ENCODE data around the gene CCDC57.

CCDC57 gene

DNA sequence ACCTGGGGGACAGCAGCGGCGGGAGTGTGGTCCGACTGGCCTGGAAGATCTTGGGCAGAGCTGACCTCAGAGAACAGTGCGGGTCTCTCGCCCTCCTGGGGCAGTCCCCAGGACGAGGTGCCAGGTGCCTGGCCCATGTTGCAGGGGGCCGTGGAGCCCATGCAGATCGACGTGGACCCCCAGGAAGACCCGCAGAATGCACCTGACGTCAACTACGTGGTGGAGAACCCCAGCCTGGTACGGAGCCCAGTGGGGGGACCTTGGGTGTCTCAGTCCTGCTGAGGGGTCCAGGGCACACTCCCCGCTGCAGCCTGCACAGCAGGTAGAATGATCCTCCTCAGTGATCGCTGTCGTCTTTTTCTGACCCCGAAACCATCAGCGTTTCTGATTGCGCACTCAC lies 159.5 kb downstream of the CCDC57 start:
- DNase-seq (ENCODE audit: low read depth in 1 of 2, low spot score in 1 of 2): no peak

DNA sequence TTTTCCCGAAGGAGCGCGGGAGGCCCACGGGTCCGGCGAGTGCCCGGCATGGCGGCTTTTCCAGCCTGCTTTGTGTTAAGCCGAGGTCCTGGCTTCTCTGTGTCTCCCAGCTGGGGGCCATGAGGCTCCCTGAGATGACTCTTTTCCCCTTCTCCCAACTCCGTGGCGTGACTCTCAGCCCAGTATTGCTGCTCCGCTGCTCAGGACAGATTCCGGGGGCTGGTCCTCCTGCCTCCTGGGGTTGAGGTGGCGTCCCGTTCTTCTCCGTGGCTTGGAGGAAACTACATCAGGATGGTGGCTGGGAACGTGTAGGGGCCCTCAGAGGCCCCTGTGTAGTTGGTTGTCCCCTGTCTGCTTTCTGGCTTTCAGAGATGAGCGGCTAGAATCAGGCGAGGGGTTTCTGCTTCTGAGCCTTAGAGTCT lies 160.0 kb downstream of the CCDC57 start:
- no peak for DNase-seq (ENCODE audit: low read depth in 1 of 2, low spot score in 1 of 2)

DNA sequence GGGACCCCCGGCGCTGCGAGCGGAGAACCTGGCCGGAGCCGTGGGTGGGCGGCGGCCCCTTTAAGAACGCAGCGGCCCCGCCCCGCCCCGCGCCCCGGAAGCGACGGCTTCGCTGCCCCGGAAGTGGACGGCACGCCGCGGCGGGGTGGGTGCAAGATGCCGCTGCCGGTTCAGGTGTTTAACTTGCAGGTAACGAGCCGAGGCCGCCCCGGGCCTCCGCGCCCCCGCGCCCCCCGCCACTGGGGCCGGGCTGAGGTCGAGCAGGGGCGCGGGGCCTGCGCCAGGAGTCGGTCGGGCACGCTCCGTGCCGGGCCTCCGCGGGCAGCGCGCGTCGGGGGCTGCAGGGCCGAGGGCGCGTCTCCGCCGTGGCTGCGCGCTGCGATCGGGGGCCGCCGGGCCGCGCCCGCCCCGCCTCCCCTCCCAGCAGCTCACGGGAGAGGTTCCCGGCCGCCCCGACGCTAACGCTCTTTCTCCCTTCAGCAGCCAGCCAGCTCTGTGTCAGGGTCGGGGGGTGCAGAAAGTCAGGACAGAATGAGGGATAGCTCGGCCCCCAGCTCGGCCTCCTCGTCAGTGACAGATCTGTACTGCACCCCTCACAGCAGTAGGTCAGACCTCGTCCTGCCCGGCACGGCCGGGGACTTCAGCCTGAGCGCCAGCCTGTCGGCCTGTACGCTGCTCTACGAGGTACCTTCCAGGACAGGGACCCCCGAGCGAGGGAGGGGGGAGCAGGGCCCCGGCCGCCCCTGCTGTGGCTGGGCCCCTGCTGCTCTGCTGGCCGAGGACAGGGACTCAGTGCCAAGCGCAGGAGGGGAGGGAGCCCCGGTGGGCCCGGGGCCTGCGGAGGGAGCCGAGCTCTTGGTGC lies 160.6 kb downstream of the CCDC57 start, which contains the start of the genes GPS1 and RFNG:
TSS of gene GPS1 (plus strand) at position 123 of the 862 bp plus-strand sequence. CDS start at position 157, 34 bp downstream.
TSS of gene RFNG (minus strand) at position 36 of the 862 bp plus-strand sequence. CDS start 45 bp downstream, outside the sequence.
- DNase-seq (ENCODE audit: low read depth in 1 of 2, low spot score in 1 of 2): peak; percentile 64 to 77
